AG10803 (cell line): ENCODE data around the gene ZNF865.
A peak's percentile ranks its signal among the peaks of the same experiment; 100 is the strongest.

Source experiments
- DNase-seq: peaks from one replicate; pipeline ENCODE4 v3.0.0; 2010; ENCODE audit warnings: low read depth
- H3K4me3 ChIP-seq: 2 replicates; pipeline ENCODE4 v1.5.1; 2011; ENCODE audit warnings: mild to moderate bottlenecking, low read length, control low read depth
- CTCF ChIP-seq: conservative IDR thresholded peaks from 2 replicates; pipeline ENCODE4 v1.5.1; 2011; ENCODE audit warnings: mild to moderate bottlenecking, low read length, control low read depth, inconsistent platforms

ZNF865 gene

GRCh38 chr19:55617426-55617825 lies 12.0 kb downstream of the ZNF865 start:
- H3K4me3 ChIP-seq, result no peak overlapping the region
- no peak for DNase-seq
- TF ChIP-seq CTCF, result no peak

- DNase-seq, result no peak
- no peak for TF ChIP-seq CTCF
- no peak overlapping the region for H3K4me3 ChIP-seq
Measured at GRCh38 chr19:55618426-55618825, 13.0 kb downstream of the ZNF865 start.

GRCh38 chr19:55619286-55619685 lies 13.8 kb downstream of the ZNF865 start:
- H3K4me3 ChIP-seq, result no peak overlapping the region
- peak; percentile 80 for DNase-seq
- no peak; the same call in 1 of the 2 replicates for TF ChIP-seq CTCF

GRCh38 chr19:55620410-55621204 lies 15.2 kb downstream of the ZNF865 start:
- TF ChIP-seq CTCF, result no peak
- H3K4me3 ChIP-seq, result no peak overlapping the region
- peak; percentile 78 for DNase-seq

GRCh38 chr19:55621205-55621672 lies 15.8 kb downstream of the ZNF865 start:
- H3K4me3 ChIP-seq, result no peak overlapping the region
- no peak for DNase-seq
- no peak for TF ChIP-seq CTCF

GRCh38 chr19:55621673-55622231 lies 16.3 kb downstream of the ZNF865 start:
- H3K4me3 ChIP-seq, result no peak overlapping the region
- TF ChIP-seq CTCF, result no peak
- DNase-seq, result no peak

- no peak for DNase-seq
- no peak for TF ChIP-seq CTCF
- H3K4me3 ChIP-seq, result no peak overlapping the region
Measured at GRCh38 chr19:55622242-55622969, 17.0 kb downstream of the ZNF865 start.
